Right hindlimb (tissue), 1 donor: ENCODE data around the gene PSMB5.

Experiments
- DNase-seq: peaks from one replicate; pipeline ENCODE4 v3.0.0-alpha.2; 2018

PSMB5 gene

DNA sequence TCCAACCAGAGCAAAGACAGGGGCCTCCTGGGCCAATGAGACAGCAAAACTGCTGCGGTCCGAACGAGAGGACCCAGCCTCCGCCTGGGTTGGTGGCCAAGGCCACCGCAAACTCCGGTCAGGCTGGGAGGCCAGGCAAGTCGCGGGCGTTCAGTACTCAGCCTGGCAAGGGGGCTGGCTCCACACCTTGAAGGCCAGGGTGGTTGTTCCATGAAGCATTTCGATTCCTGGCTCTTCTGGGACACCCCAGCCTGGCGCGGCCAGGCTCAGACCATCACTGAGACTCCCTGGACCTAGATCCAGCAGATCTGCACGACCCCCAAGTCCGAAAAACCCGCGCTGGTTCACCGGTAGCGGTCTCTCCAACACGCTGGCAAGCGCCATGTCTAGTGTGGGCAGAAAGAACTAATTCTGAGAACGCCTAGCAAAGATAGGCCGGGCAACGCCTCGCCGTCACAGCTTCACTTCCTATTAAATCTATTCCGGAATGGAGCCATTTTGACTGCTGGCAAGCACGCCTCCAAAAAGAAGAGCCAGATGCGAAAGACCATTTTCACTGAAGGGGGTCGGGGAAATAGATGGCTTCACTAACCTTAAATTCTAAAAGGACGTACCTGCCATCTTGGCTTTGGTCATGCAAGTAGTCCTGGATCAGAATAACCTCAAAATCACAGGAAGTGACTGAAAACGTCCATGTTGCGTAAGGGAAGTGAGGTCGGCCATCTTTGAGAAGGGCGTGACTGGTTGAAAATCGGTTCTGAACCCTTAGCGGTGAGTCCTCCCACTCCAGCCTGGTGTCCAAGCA, at the start of gene PSMB5:
TSS of gene PSMB5 (minus strand) at position 403 of the 805 bp plus-strand sequence. CDS start at position 384, 19 bp downstream.
- peak; percentile 93 for DNase-seq

DNA sequence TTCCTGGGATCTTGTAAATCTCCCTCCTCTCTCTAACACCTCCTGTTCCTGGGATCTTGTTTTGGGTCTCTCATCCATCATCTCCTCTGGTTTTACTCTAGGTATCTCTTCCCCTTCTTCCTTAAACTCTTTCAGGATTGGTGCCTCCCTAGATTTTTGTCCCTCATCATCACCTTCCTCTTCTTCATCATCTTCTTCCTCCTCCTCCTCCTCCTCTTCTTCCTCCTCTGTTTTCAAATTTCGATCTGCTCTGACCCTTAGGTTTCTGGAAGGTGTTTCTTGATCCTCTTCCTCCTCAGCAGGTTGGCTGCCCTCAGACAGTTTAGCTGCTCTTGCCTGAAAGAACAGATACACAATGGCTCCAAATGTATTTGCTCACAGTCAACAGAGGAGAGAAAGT, 45.8 kb upstream of the PSMB5 start:
- DNase-seq, result no peak

DNA sequence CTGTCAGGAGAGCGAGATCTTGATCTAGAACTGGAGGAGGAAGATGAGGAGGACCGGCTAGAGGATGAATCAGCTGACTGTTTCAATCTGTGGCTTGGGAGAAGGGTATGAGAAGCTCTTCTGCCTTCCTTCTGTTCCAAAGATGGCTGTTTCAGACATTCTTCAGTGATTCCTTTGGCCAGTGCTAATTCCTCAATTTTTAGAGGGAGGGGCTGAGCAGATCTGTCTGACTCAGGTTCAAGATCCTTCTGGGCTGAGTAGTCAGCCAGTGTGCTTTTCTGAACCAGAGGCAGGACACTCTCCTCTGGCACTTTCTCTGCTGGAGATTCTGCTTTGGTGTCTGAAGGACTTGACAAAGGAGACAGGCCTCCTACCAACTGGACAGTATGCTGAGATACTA, 45.0 kb upstream of the PSMB5 start:
- no peak for DNase-seq

DNA sequence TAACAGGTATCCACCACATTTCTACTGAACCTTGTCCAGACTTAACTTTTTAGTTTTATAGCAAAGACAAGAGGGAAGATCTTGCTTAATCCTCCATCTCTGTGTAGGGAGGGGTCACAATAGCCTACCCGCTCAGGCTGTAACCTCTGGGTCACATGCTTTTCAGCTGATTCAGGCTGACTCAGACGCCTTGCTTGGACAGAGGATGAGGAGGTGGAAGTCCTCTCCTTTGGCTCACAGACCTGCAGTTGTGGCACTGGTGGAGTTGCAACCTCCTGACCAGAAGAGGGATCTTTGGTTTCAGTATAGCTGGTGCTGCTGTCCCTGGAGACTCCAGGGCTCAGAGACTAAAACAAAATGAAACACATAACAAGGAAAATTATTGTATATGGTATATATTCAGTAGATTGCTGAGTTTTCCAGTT, 44.0 kb upstream of the PSMB5 start:
- no peak for DNase-seq

DNA sequence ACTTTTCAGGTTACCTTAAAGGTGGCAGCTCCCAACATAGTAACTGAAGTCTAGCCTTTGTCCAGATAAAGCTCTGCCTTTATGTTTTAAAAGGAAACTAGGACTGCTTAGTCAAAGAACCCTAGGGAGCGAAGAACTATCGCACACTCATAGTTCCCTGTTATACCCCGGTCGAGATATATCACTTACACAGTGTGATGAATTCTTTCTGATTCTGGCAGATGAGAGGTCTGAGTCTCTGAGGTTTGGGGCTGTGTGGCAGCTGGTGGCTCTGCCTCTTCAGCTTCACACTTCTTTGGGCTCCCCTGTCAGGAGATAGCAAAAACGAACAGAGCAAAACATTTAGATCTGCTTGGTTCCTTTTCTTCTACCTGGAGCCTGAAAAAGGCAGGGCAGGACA, 43.3 kb upstream of the PSMB5 start:
- DNase-seq, result no peak

DNA sequence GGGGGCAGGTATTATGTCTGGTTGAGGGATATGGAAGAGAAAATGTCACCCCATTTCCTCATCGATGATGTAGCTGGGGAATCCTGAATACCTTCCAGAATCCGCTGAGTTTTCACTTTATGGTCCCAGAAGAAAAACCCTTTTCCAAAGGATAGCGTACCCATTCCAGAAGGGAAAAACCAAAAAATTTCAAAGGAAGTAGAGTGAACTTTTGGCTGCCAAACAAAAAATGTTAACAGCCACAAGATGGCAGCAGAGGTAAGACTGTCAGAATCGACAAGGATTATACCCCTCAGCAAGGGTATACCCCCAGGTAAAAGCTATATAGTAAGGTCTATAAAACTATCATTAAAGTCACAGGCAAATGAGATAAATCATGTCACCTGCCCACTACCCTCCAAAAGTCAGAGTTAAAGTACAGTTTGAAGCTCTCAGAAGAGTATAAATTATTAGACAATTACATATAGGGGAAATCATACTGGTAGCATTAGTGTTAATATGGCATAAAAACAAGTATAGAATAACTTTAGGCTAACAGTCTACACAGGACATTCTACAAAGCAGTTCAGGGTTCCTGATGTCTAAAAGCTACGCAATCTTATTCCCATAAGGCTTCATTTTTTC, 42.2 kb upstream of the PSMB5 start:
- DNase-seq, result no peak

DNA sequence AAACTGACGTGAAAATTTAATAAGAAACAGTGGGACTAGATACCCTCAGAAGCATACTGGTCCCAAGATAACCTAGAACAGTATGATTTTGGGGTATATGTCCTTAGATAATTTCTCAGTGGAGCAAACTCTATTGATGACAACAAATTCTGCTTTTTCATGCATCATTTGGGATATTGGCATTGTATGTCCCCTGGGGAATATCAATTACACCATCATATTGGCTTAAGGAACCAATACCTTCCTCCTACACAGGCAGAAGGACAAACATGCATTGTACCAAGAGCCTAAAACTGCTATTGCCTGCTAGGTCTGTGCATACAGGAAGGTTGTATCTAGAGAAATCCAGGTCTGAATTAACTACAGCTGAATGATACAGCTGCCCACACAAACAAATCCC, 40.2 kb upstream of the PSMB5 start:
- DNase-seq, result no peak

DNA sequence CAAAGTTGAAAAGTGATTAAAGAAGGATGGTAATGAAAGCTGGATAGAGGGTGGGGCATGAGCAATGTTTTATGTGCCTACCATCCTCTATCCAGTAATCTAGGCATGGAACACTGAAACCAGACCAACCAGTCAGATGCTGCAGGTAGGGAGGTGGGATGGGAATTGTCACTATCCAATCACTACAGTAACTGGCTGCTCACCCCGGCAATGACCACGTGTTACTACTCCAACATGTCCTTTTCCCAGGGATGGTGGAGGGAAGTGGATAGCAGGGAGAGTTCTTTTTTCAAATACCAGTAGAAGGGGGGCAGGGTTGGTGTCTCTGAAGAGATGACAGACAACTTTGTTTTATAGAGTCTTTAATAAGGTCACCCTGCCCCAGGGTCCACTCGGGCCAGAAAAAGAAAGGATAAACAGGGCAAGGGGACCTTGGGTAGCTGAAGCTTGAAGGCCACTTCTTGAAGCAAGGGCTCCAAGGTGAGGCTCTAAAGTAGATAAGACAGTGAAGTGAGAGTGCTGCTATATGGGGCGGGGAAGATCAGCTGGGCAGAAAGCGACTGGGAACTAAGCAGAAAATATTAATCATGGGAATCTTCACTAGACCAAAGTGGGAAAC, 37.3 kb upstream of the PSMB5 start:
- DNase-seq, result no peak

DNA sequence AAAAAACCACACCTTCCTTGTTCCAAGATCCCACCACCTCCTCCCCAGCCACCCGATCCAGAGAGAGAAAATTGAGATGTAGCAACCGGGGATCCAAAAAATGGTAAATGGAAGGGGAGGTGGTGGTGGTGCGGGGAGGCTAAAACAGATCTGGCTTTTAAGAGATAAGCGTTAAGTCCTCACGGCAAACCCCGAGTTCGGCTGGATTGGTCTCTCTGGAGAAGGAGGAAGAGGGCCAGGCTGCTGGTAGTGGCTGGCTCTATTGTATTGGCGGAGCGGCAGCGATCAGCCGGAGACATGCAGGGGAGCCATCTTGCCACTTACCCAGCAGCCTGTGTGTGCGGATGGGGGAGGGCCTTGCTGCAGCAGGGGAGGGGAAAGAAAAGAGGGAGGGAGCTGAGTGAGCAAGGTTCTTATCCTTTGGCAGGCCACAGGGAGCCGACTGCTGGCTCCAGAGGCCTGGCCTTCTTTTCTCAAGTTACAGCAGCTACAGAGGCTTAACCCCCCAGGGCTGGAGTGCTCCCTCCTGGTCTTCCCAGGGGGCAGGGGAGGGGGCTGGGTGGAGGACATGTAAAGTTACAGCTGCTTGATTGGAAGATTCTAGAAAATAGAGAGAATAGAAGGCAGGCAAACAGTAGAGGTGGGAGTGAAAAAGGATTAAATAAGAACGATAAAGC, 36.7 kb upstream of the PSMB5 start:
- DNase-seq, result peak; percentile 93

DNA sequence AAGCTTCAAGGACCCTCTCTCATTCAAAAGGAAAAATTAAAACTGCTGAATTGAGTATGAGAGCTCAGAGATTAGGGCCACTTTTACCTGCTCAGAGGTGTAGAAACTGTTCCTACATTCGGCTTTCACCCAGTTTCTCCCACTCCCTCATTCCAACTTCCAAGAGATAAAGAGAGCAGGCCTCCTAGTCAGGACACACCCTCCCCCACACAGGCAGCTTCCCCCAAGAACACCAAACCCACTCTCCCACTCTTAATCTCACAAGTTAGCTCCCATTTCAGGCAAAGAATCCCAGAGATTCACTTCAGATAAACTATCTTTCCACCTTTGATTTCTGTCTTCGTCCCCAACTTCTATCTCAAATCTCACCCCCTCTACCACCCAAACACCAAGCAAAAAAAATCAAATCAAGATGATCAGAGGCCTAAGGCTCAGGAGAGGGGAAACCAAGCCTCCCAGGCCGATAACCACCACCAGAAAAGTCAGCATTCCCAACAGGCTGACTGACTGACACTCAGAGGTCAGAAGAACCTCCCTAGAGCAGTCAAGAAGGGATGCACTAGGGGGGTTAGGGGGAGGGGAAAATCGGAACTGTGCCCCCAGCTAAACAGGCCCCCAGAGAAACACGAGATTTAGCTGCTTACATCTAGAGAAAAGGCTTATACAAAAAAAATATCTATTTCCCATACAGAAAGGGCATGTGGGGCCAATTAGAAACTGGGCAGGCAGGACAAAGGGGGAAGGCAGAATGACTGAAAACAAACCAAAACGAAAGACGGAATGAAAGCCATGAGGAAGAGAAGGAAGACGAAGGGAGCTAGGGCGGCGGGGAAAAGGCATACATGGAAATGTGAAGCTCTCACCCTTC, 35.8 kb upstream of the PSMB5 start:
- no peak for DNase-seq

DNA sequence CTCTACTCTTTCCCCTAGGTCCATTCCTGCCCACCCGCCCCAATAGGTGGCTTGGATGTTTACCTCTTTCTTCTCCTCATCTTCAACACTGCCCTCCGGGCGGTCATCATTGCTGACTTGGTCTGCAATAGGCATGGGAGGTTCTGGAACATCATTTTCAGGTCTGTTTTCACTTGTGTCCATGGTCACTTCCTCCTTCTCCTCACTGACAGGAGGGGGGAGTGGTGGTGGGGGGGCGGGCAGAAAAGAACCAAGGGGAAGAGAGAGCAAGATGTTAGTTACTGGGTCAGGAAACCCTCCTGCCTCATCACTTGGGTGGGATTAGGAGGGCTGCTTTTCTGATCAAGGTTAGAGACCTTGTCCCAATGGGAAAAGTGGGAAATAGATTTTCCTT, 34.7 kb upstream of the PSMB5 start:
- DNase-seq, result no peak

DNA sequence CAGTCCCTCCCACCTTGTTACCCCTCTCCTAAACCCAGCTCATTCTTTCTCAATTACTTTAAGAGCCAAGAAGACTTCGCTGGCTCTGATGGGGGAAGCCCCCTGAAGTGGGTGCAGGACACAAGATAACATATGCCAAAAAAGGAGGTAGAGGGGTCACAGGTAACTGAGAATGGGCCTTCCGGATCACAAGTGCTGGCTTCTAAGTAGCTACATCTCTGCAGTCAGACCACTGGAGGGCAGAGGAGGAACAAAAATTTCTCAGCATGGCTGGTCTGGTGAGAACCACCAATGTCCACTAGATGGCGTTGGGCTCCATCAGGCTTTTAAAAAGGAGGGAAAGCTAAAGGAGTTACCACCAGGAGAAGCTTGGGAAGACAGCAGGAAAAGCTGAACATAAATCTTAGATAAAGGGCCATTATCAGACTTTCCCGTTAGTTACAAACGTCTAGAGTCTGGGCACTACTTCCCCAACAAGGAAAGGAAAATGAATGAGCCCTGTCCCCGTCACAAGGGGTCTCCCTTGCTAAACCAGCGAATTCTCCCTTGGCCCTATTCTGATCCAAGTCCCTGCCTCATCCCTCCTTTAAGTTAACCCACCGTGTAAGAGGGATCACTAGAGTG, 34.2 kb upstream of the PSMB5 start:
- peak; percentile 91 for DNase-seq

DNA sequence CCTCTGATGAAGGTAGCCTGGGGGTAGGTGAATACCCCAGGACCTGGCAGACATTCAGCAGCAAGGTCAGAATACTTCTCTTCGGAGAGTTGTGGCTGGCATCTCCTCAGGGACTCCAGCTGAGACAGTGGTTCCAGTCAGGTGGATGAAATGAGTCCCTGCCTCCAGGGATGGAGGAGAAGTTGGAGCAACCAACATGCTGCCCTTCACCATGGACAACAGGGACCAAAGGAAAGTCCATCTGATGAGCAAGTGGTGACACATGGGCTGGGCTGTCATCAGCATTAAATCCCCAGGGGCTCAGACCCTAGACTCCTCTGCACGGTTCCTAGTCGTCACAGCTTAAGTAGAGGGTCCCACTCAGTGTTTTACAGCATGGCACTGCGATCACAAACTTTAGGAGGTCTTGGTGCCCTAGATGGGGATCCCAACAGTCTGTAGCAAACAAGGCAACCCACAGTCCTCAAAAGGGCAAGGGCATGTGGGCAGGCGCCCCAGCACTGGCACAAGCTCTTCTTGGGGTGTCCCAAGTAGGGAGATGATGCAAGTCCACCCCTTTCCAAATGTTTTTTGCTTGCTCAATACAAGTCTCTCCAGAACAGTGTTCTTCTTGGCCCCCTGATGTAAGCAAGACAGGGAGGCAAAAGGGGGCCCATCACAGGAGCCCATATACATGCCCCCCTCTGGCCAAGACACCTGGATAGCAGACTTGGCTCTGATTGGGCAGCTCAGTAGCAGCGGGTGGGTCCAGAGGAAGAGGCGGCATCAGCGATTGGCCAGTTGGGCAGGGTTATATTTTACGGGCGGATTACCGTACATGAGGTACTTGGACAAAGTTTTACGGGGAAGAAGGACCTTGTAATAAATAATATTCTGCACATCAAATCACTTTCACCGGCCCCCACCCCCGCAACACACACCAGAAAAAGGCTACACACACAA, 33.4 kb upstream of the PSMB5 start:
- DNase-seq, result no peak

DNA sequence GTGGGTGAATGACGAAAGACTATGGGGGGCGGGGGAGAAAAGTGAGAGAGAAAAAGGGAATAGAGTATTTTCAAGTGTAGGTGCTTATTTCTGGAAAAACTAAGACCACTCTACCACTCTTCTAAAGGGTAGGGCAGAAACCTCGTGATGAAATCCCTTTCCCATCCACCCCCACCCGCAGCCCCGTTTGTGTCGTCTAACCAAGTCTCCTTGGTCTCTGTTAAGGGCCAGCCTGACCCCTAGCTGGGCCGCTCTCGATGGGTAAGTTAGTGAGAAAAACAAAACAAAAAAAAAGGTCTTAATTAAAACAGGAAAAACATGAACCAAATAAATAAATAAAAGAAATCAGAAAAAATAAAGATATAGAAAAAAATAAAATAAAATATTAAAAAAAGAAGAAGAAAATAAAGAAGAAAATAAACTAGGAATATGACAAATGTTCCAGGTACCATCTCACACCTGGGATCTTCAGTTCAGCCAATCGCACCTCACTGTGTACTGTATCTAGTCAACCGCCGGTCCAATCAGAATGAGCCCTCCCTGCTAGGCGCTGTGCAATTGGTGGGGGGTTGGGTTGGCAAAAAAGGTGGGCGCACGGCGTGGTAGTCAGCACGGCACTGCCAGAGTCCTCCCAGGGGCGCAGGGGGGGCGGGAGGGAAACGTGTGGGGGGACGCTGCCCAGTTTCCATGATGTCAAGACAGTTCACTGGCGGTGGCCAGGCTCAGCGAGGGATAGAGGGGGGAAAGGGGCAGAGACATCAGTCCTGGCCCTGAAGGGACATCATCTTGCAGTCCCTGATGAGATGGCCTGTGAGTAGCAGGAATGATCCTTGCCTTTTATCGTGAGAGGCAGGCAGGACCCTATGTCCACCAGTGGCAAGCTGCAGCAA, 32.4 kb upstream of the PSMB5 start:
- no peak for DNase-seq

DNA sequence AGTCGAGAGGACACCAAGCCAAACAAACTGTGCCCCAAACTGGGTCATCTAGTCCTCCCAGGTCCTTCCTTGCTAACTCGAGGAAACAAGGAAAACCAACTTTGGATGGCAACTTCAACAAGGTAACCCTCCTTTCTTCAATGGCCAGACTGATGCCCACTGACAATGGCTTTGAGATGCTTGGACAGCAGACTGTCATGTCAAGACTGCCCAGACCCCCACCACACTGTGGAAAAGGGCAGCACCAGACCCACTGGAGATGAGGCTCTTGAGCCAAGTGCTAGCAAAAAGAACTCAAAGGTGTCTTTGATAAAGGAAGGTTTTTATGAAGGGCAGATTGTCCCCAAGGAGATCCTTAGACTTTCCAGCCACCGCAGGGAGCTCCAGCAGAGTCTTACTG, 31.7 kb upstream of the PSMB5 start:
- no peak for DNase-seq

DNA sequence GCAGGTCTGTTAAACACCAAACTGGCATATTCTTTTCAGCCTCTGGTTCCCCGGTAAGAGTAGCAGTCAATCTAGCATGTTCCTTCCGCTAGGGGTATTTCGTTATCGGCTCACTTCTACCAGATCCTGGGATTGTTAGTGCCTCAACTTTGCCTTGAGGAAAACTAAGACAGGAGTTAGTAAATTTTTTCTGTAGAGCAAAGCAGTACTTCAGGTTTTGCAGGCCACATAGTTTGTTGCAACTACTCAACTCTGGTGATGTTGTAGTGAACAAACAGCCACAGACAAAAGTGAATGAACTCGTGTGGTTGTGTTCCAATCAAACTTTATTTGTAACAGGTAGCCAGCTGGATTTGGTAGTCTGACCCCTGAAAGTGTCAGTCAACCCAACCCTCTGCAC, 28.9 kb upstream of the PSMB5 start:
- DNase-seq, result no peak

DNA sequence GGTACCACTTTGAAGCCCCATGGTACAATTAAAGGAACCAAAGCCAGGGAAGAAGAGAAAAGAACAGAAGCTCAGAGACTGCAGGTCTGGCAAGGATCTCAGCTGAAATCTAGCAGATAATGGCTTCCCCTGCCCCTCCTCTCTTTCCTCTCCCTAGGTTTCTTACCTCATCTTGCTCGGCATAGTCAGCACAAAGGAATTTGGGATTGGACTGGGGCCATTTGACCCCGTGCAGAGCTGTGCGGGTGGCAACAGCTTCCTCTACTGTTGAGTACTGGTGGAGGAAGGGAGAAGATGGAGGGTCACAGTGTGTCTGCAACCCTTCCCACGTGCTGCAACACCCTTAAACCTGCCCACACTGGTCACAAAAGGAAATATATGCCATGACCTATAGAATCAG, 27.3 kb upstream of the PSMB5 start:
- DNase-seq, result no peak

DNA sequence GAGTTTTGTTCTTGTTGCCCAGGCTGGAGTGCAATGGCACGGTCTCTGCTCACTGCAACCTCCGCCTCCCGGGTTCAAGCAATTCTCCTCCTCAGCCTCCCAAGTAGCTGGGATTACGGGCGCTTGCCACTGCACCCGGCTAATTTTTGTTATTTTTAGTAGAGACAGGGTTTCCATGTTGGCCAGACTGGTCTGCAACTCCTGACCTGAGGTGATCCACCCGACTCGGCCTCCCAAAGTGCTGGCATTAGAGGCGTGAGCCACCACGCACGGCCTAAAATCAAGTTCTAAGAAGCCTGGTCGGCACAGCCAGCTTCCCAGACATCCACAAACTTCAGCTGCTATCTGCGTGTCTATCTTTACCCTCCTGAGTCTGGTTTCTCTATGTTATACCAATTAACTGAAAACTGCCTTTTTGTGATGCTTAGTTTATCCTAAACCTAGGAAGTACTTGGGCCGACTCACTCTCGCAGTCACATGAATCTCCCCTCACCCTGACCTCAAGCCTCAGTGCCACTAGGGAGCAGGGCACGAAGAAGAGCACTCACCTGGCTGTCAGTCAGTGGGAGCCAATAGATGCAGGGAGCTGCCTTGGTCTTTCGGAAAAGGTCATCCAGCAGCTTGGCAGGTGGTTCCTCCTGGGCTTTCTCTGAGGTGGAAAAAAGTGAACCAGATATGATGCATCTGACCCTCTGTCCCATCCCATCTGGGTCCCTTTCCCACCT, 26.0 kb upstream of the PSMB5 start:
- no peak for DNase-seq
